ENCODE data around the gene YPEL2. TPM values are rescaled to one million over a fixed set of nuclear protein-coding genes. Genes with fewer than 3 reads are reported as not detected.
A peak's percentile ranks its signal among the peaks of the same experiment; 100 is the strongest.

YPEL2 gene
- total and polyA plus RNA-seq, 2 of the 13 experiments (the other 11 are each of a cell fraction or from before 2014, with no cell fraction given) = 8.5 to 21.1 TPM

DNA sequence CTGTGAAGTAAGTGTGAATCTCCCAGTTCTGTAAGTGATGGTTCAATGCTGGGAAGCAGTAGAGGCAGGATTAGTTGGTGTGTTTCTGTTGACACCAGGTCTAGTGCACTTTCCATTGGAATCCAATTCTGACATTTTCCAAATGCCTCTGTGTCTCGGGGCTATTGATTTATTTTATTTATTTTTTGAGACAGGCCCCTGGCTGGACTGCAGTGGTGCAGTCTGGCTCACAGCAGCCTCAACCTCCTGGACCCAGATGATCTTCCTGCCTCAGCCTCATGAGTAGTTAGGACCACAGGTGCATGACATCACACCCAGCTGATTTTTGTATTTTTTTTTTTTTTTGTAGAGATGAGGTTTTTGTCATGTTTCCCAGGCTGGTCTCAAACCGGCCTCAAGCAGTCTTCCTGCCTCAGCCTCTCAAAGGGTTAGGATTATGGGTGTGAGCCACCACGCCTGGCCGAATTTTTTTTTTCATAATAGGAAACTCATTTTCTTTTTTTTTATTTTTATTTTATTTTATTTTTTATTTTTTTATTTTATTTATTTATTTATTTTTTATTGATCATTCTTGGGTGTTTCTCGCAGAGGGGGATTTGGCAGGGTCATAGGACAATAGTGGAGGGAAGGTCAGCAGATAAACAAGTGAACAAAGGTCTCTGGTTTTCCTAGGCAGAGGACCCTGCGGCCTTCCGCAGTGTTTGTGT, 61.7 kb downstream of the YPEL2 start (continued):
- TF ChIP-seq, protein P1, sequence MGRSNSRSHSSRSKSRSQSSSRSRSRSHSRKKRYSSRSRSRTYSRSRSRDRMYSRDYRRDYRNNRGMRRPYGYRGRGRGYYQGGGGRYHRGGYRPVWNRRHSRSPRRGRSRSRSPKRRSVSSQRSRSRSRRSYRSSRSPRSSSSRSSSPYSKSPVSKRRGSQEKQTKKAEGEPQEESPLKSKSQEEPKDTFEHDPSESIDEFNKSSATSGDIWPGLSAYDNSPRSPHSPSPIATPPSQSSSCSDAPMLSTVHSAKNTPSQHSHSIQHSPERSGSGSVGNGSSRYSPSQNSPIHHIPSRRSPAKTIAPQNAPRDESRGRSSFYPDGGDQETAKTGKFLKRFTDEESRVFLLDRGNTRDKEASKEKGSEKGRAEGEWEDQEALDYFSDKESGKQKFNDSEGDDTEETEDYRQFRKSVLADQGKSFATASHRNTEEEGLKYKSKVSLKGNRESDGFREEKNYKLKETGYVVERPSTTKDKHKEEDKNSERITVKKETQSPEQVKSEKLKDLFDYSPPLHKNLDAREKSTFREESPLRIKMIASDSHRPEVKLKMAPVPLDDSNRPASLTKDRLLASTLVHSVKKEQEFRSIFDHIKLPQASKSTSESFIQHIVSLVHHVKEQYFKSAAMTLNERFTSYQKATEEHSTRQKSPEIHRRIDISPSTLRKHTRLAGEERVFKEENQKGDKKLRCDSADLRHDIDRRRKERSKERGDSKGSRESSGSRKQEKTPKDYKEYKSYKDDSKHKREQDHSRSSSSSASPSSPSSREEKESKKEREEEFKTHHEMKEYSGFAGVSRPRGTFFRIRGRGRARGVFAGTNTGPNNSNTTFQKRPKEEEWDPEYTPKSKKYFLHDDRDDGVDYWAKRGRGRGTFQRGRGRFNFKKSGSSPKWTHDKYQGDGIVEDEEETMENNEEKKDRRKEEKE (IDR thresholded peaks at IDR 0.05) = no peak
- TF ChIP-seq SP4 (CRISPR knock-in tag; IDR thresholded peaks at IDR 0.05) = no peak
- TF ChIP-seq, protein P2, sequence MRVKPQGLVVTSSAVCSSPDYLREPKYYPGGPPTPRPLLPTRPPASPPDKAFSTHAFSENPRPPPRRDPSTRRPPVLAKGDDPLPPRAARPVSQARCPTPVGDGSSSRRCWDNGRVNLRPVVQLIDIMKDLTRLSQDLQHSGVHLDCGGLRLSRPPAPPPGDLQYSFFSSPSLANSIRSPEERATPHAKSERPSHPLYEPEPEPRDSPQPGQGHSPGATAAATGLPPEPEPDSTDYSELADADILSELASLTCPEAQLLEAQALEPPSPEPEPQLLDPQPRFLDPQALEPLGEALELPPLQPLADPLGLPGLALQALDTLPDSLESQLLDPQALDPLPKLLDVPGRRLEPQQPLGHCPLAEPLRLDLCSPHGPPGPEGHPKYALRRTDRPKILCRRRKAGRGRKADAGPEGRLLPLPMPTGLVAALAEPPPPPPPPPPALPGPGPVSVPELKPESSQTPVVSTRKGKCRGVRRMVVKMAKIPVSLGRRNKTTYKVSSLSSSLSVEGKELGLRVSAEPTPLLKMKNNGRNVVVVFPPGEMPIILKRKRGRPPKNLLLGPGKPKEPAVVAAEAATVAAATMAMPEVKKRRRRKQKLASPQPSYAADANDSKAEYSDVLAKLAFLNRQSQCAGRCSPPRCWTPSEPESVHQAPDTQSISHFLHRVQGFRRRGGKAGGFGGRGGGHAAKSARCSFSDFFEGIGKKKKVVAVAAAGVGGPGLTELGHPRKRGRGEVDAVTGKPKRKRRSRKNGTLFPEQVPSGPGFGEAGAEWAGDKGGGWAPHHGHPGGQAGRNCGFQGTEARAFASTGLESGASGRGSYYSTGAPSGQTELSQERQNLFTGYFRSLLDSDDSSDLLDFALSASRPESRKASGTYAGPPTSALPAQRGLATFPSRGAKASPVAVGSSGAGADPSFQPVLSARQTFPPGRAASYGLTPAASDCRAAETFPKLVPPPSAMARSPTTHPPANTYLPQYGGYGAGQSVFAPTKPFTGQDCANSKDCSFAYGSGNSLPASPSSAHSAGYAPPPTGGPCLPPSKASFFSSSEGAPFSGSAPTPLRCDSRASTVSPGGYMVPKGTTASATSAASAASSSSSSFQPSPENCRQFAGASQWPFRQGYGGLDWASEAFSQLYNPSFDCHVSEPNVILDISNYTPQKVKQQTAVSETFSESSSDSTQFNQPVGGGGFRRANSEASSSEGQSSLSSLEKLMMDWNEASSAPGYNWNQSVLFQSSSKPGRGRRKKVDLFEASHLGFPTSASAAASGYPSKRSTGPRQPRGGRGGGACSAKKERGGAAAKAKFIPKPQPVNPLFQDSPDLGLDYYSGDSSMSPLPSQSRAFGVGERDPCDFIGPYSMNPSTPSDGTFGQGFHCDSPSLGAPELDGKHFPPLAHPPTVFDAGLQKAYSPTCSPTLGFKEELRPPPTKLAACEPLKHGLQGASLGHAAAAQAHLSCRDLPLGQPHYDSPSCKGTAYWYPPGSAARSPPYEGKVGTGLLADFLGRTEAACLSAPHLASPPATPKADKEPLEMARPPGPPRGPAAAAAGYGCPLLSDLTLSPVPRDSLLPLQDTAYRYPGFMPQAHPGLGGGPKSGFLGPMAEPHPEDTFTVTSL (CRISPR knock-in tag; IDR thresholded peaks at IDR 0.05; ENCODE audit: borderline replicate concordance) = no peak
- TF ChIP-seq, protein P3, sequence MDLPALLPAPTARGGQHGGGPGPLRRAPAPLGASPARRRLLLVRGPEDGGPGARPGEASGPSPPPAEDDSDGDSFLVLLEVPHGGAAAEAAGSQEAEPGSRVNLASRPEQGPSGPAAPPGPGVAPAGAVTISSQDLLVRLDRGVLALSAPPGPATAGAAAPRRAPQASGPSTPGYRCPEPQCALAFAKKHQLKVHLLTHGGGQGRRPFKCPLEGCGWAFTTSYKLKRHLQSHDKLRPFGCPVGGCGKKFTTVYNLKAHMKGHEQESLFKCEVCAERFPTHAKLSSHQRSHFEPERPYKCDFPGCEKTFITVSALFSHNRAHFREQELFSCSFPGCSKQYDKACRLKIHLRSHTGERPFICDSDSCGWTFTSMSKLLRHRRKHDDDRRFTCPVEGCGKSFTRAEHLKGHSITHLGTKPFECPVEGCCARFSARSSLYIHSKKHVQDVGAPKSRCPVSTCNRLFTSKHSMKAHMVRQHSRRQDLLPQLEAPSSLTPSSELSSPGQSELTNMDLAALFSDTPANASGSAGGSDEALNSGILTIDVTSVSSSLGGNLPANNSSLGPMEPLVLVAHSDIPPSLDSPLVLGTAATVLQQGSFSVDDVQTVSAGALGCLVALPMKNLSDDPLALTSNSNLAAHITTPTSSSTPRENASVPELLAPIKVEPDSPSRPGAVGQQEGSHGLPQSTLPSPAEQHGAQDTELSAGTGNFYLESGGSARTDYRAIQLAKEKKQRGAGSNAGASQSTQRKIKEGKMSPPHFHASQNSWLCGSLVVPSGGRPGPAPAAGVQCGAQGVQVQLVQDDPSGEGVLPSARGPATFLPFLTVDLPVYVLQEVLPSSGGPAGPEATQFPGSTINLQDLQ (CRISPR knock-in tag; IDR thresholded peaks at IDR 0.05) = no peak
- no peak for TF ChIP-seq ZMYM3 (CRISPR knock-in tag; IDR thresholded peaks at IDR 0.05)
- TF ChIP-seq ZNF746 (CRISPR knock-in tag; IDR thresholded peaks at IDR 0.05) = no peak
- TF ChIP-seq, protein P4, sequence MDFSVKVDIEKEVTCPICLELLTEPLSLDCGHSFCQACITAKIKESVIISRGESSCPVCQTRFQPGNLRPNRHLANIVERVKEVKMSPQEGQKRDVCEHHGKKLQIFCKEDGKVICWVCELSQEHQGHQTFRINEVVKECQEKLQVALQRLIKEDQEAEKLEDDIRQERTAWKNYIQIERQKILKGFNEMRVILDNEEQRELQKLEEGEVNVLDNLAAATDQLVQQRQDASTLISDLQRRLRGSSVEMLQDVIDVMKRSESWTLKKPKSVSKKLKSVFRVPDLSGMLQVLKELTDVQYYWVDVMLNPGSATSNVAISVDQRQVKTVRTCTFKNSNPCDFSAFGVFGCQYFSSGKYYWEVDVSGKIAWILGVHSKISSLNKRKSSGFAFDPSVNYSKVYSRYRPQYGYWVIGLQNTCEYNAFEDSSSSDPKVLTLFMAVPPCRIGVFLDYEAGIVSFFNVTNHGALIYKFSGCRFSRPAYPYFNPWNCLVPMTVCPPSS (IDR thresholded peaks at IDR 0.05) = no peak
- no peak for TF ChIP-seq SMARCE1 (IDR thresholded peaks at IDR 0.05; ENCODE audit: borderline replicate concordance)
- no peak for TF ChIP-seq MATR3 (CRISPR knock-in tag; IDR thresholded peaks at IDR 0.05)
- TF ChIP-seq RFX5 (IDR thresholded peaks at IDR 0.05; ENCODE audit: low read depth, low read length) = no peak
- TF ChIP-seq ZNF317 (CRISPR knock-in tag; IDR thresholded peaks at IDR 0.05) = 0 out of 2 replicates have a peak, but pooled peaks have one; percentile 24
- TF ChIP-seq ZNF431 (CRISPR knock-in tag; IDR thresholded peaks at IDR 0.05; ENCODE audit: borderline replicate concordance, low read depth) = no peak
- TF ChIP-seq FOXJ3 (CRISPR knock-in tag; IDR thresholded peaks at IDR 0.05; ENCODE audit: borderline replicate concordance) = 0 out of 2 replicates have a peak, but pooled peaks have one; percentile 20
- TF ChIP-seq ONECUT2 (CRISPR knock-in tag; IDR thresholded peaks at IDR 0.05) = peak; percentile 81
